ENCODE data around the gene DNM2.
A peak's percentile ranks its signal among the peaks of the same experiment; 100 is the strongest.

The DNM2 gene

DNA sequence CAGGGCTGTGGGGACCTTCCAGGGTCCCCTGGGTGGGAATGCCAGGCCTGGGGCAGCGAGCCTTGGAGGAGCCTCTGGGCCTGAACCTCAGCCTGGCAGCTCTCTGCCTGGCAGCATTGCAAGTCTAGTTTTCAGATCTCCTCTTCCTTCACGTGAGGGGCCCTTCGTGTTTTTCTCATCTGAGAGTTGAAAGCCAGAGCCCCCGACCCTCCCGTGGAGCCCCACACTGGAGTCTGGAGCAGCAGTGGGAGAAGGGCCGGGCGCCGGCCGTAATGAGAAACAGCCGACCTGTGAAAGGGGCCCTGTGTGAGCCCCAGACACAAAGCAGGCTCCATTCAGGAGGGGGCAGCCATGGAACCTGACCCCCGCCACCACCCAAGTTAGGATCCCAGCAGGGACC is 98.8 kb downstream of the DNM2 start:
- ChIA-PET POLR2A (no interaction called here), CTCF (no interaction called here)
- peaks cover 6 to 70% (median 31%) of the 10 kb centered on the region in 4 experiments for H3K36me3 ChIP-seq (ENCODE audit: control insufficient read depth in 4 of 4, insufficient read depth in 4 of 4, low read length in 3 of 4)
- WGBS (ENCODE audit: insufficient coverage) = 99% methylated on average over 11 of the region's 11 CpGs
- H3K9me3 ChIP-seq (ENCODE audit: control extremely low read depth in 1 of 5, control insufficient read depth in 4 of 5, insufficient read depth in 2 of 5, low read depth in 1 of 5, low read length in 4 of 5) = no peaks in the 10 kb centered on the region
- no peak overlapping the region for H3K27ac ChIP-seq (ENCODE audit: insufficient read depth in 1 of 2, low read depth in 1 of 2, low read length in 2 of 2, poor library complexity in 1 of 2, severe bottlenecking in 2 of 2)
- DNase-seq = no peak
- no peak overlapping the region for H3K4me3 ChIP-seq (ENCODE audit: control insufficient read depth in 1 of 7, extremely low read depth in 1 of 7, insufficient read depth in 4 of 7, low read depth in 2 of 7, low read length in 6 of 7)
- H3K27me3 ChIP-seq (replicated peaks in 2 of 5; ENCODE audit: control insufficient read depth in 4 of 5, insufficient read depth in 5 of 5, low read length in 4 of 5) = no peaks in the 10 kb centered on the region
- peaks cover 0 to 33% (median 26%) of the 10 kb centered on the region in 4 experiments for H3K4me1 ChIP-seq (ENCODE audit: control extremely low read depth in 1 of 4, control insufficient read depth in 4 of 4, insufficient read depth in 4 of 4, low read length in 3 of 4)

DNA sequence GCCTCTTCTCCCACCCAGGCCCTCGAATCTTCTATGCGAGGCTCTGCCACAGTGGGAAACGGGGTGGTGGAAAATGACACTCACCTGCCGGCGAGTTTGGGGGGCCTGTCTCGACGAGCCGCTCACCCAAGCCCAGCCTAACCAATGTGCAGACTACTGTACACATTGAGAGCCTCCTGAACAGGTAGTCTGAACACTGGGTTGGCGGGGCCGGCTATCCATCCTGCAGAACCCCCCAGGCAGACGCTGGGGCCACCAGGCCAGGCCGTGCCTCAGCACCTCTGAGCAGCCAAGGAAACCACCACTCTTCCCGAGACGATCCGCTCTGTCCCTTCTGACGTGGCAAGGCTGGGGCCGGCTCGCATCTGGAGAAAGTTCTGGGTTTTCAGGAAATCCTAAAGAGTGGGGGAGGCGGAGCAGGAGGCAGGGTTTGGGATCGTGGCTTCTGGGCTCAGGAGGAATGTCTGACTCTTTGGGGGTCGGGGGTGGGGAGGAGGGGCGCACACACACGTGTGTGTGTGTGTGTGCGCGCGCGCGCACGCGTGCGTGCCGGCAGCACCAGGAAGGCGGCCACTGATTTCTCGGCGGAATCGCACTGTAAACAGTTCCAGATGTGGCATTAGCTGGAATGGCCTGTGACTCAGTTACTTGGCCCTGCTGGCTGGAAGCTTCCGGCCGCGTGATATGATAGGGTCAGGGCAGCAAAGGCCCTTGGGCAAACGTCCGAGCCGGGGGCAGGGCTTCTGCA is 99.6 kb downstream of the DNM2 start:
- H3K4me3 ChIP-seq (ENCODE audit: control insufficient read depth in 1 of 7, extremely low read depth in 1 of 7, insufficient read depth in 4 of 7, low read depth in 2 of 7, low read length in 6 of 7) = no peak overlapping the region
- peaks cover 0 to 25% (median 19%) of the 10 kb centered on the region in 4 experiments for H3K4me1 ChIP-seq (ENCODE audit: control extremely low read depth in 1 of 4, control insufficient read depth in 4 of 4, insufficient read depth in 4 of 4, low read length in 3 of 4)
- ChIA-PET POLR2A (no interaction called here), CTCF (interaction anchor here (1.0 to 1.3 kb wide), 2 partner anchors 14 to 22 kb away, joined by 3 read pairs; no protein-coding TSS in a partner anchor)
- H3K27ac ChIP-seq (ENCODE audit: insufficient read depth in 1 of 2, low read depth in 1 of 2, low read length in 2 of 2, poor library complexity in 1 of 2, severe bottlenecking in 2 of 2) = no peak overlapping the region
- no peaks in the 10 kb centered on the region for H3K9me3 ChIP-seq (ENCODE audit: control extremely low read depth in 1 of 5, control insufficient read depth in 4 of 5, insufficient read depth in 2 of 5, low read depth in 1 of 5, low read length in 4 of 5)
- H3K27me3 ChIP-seq (replicated peaks in 2 of 5; ENCODE audit: control insufficient read depth in 4 of 5, insufficient read depth in 5 of 5, low read length in 4 of 5) = no peaks in the 10 kb centered on the region
- no peak for DNase-seq
- 93% methylated on average over 40 of the region's 42 CpGs for WGBS (ENCODE audit: insufficient coverage)
- peaks cover 6 to 66% (median 32%) of the 10 kb centered on the region in 4 experiments for H3K36me3 ChIP-seq (ENCODE audit: control insufficient read depth in 4 of 4, insufficient read depth in 4 of 4, low read length in 3 of 4)

DNA sequence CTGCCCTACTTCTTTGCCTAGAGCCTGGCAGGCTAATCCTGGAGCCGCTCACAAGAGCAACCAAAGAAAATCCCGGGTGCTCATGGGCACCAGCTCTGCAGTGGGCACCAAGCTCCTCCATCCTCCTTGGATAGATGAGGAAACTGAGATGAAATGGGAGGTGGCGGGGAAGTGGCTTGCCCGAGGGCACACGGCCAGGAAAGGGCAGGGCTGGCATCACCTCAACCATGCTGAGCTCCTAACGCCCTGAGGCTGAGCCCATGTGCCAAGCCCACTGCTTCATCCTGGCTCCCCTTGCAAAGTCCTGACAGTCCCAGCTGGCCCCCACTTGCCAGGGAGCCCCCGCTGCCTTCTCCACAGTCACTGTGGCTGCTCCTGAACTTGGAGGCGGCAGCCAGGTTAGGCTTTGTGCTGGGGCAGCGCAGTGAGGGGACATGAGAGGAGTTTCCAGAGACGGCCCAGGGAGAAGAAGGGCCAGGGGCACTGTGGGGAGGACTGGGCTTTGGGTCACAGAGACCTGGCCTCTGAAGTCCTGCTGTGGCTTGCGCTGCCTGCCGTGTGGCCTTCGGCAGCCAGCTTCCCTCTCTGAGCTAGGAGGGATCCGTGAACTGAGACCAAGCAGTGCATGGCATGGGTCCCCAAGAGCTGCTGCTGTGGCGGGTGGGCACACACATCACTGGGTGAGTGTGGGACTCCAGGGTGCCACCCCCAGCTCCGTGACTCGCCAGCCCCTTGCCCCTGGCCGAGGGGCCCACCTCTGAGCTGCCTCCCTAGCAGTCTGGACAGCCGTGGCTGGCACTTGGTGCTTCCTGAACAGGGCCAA is 100.6 kb downstream of the DNM2 start:
- no peak for DNase-seq
- ChIA-PET CTCF (interaction anchor here (1.0 to 1.3 kb wide), 2 partner anchors 13 to 23 kb away, joined by 3 read pairs; no protein-coding TSS in a partner anchor), POLR2A (no interaction called here)
- H3K27me3 ChIP-seq (replicated peaks in 2 of 5; ENCODE audit: control insufficient read depth in 4 of 5, insufficient read depth in 5 of 5, low read length in 4 of 5) = no peaks in the 10 kb centered on the region
- H3K36me3 ChIP-seq (ENCODE audit: control insufficient read depth in 4 of 4, insufficient read depth in 4 of 4, low read length in 3 of 4) = peaks cover 6 to 69% (median 34%) of the 10 kb centered on the region in 4 experiments
- no peak overlapping the region for H3K4me3 ChIP-seq (ENCODE audit: control insufficient read depth in 1 of 7, extremely low read depth in 1 of 7, insufficient read depth in 4 of 7, low read depth in 2 of 7, low read length in 6 of 7)
- no peaks in the 10 kb centered on the region for H3K9me3 ChIP-seq (ENCODE audit: control extremely low read depth in 1 of 5, control insufficient read depth in 4 of 5, insufficient read depth in 2 of 5, low read depth in 1 of 5, low read length in 4 of 5)
- peak overlapping the region in 1 of 2 experiments; percentile 40 for H3K27ac ChIP-seq (ENCODE audit: insufficient read depth in 1 of 2, low read depth in 1 of 2, low read length in 2 of 2, poor library complexity in 1 of 2, severe bottlenecking in 2 of 2)
- peaks cover 0 to 15% (median 9%) of the 10 kb centered on the region in 4 experiments for H3K4me1 ChIP-seq (ENCODE audit: control extremely low read depth in 1 of 4, control insufficient read depth in 4 of 4, insufficient read depth in 4 of 4, low read length in 3 of 4)
- 97% methylated on average over 16 of the region's 19 CpGs for WGBS (ENCODE audit: insufficient coverage)

DNA sequence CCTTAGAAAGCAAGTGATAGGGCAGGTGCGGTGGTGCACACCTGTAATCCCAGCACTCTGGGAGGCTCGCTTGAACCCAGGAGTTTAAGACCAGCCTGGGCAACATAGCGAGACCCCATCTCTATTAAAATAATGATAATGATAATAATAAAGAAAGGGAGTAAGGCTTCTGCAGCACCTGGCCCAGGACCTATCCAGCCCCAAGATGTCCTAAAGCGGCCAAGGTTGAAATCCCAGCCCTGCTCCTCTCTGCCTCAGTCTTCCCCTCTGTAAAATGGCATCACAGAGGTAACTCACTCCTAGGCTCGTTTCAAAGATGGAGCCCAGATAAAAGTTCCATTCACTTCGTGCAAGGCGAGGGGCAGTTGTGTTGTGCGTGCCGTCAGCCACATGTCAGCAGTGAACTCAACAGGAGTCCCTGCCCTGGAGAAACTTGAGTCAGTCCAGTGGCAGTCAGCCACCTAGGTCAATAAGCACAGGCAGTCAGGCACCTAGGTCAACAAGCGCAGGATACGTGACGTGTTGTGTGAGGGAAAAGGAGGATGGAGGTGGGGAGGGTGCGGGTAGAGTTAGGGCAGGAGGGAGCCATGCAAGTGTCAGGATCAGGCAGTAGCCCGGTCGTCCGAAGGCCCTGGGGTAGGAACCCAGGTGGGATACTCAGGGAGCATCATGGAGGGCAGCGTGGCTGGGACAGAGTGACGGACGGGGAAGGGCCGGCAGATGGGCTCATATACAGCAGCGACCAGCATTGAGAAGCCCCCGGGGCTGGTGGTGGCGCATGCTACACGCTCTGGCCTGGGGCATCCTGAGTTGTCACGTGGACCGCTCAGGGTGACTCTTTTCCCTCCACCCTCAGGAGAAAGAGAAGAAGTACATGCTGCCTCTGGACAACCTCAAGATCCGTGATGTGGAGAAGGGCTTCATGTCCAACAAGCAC is 101.5 kb downstream of the DNM2 start:
- Histone ChIP-seq H3K27me3 (replicated peaks in 2 of 5; ENCODE audit: control insufficient read depth in 4 of 5, insufficient read depth in 5 of 5, low read length in 4 of 5) (no peaks in the 10 kb centered on the region), H3K4me3 (ENCODE audit: control insufficient read depth in 1 of 7, extremely low read depth in 1 of 7, insufficient read depth in 4 of 7, low read depth in 2 of 7, low read length in 6 of 7) (no peak overlapping the region), H3K36me3 (ENCODE audit: control insufficient read depth in 4 of 4, insufficient read depth in 4 of 4, low read length in 3 of 4) (peaks cover 6 to 74% (median 39%) of the 10 kb centered on the region in 4 experiments), H3K9me3 (ENCODE audit: control extremely low read depth in 1 of 5, control insufficient read depth in 4 of 5, insufficient read depth in 2 of 5, low read depth in 1 of 5, low read length in 4 of 5) (no peaks in the 10 kb centered on the region), H3K27ac (ENCODE audit: insufficient read depth in 1 of 2, low read depth in 1 of 2, low read length in 2 of 2, poor library complexity in 1 of 2, severe bottlenecking in 2 of 2) (peak overlapping the region in 1 of 2 experiments; percentile 40), H3K4me1 (ENCODE audit: control extremely low read depth in 1 of 4, control insufficient read depth in 4 of 4, insufficient read depth in 4 of 4, low read length in 3 of 4) (peaks cover 0 to 10% (median 4%) of the 10 kb centered on the region in 4 experiments)
- CTCF ChIA-PET = interaction anchor here (1.3 kb wide), 1 partner anchor 12 kb away, joined by 3 read pairs; no protein-coding TSS in a partner anchor
- 97% methylated on average over 23 of the region's 27 CpGs for WGBS (ENCODE audit: insufficient coverage)
- DNase-seq = no peak
- POLR2A ChIA-PET = no interaction called here

DNA sequence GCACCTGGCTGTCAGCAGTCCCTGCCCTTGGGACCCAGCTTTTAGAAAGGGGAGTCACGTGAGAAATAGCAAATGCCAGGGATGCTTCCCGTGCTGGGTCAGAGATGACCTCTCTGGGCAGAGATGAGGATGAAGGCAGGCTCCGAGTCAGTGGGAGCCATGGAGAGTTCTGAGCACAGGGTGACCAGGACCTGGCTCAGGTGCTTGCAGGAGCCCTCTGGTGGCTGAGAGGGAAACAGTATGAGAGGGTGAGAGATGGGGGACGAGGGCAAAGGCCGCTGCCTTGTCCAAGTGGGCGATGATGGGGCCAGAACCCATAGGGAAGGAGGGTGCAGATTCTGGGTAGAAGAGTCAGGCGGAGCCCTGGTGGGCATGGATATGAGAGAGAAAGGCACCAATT is 102.3 kb downstream of the DNM2 start:
- Histone ChIP-seq H3K27ac (ENCODE audit: insufficient read depth in 1 of 2, low read depth in 1 of 2, low read length in 2 of 2, poor library complexity in 1 of 2, severe bottlenecking in 2 of 2) (no peak overlapping the region), H3K27me3 (replicated peaks in 2 of 5; ENCODE audit: control insufficient read depth in 4 of 5, insufficient read depth in 5 of 5, low read length in 4 of 5) (no peaks in the 10 kb centered on the region), H3K4me3 (ENCODE audit: control insufficient read depth in 1 of 7, extremely low read depth in 1 of 7, insufficient read depth in 4 of 7, low read depth in 2 of 7, low read length in 6 of 7) (no peak overlapping the region), H3K9me3 (ENCODE audit: control extremely low read depth in 1 of 5, control insufficient read depth in 4 of 5, insufficient read depth in 2 of 5, low read depth in 1 of 5, low read length in 4 of 5) (no peaks in the 10 kb centered on the region), H3K36me3 (ENCODE audit: control insufficient read depth in 4 of 4, insufficient read depth in 4 of 4, low read length in 3 of 4) (peaks cover 2 to 73% (median 41%) of the 10 kb centered on the region in 4 experiments), H3K4me1 (ENCODE audit: control extremely low read depth in 1 of 4, control insufficient read depth in 4 of 4, insufficient read depth in 4 of 4, low read length in 3 of 4) (peaks cover 0 to 10% (median 4%) of the 10 kb centered on the region in 4 experiments)
- WGBS (ENCODE audit: insufficient coverage) = 95% methylated on average over 7 of the region's 7 CpGs
- POLR2A ChIA-PET = interaction anchor here (1.7 kb wide), 1 partner anchor 10 kb away, joined by 5 read pairs; no protein-coding TSS in a partner anchor
- CTCF ChIA-PET = interaction anchor here (1.0 to 2.5 kb wide), 6 partner anchors 8 to 44 kb away, joined by 3 to 12 read pairs (median 4); no protein-coding TSS in a partner anchor
- no peak for DNase-seq

DNA sequence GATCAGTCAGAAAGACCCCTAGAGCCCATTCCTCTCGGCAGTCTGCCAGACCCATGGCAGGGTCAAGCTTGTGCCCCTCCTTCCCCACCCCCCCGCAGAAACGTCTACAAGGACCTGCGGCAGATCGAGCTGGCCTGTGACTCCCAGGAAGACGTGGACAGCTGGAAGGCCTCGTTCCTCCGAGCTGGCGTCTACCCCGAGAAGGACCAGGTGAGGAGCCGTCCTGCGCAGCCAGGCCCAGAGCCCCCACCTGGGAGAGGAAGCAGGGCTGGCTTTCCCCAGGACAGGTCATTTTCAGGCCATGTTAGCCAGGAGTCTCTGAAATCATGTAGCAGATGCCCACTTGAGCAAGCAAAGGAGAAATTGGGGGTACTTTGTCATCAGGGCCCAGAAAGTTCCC is 105.8 kb downstream of the DNM2 start:
- no peak for DNase-seq
- H3K4me3 ChIP-seq (ENCODE audit: control insufficient read depth in 1 of 7, extremely low read depth in 1 of 7, insufficient read depth in 4 of 7, low read depth in 2 of 7, low read length in 6 of 7) = no peak overlapping the region
- H3K27ac ChIP-seq (ENCODE audit: insufficient read depth in 1 of 2, low read depth in 1 of 2, low read length in 2 of 2, poor library complexity in 1 of 2, severe bottlenecking in 2 of 2) = no peak overlapping the region
- CTCF ChIA-PET = interaction anchor here (1.0 to 1.6 kb wide), 2 partner anchors 9 to 34 kb away, joined by 4 to 5 read pairs; no protein-coding TSS in a partner anchor
- H3K9me3 ChIP-seq (ENCODE audit: control extremely low read depth in 1 of 5, control insufficient read depth in 4 of 5, insufficient read depth in 2 of 5, low read depth in 1 of 5, low read length in 4 of 5) = no peaks in the 10 kb centered on the region
- POLR2A ChIA-PET = no interaction called here
- H3K4me1 ChIP-seq (ENCODE audit: control extremely low read depth in 1 of 4, control insufficient read depth in 4 of 4, insufficient read depth in 4 of 4, low read length in 3 of 4) = peaks cover 0 to 10% (median 4%) of the 10 kb centered on the region in 4 experiments
- 96% methylated on average over 12 of the region's 12 CpGs for WGBS (ENCODE audit: insufficient coverage)
- no peaks in the 10 kb centered on the region for H3K27me3 ChIP-seq (replicated peaks in 2 of 5; ENCODE audit: control insufficient read depth in 4 of 5, insufficient read depth in 5 of 5, low read length in 4 of 5)
- H3K36me3 ChIP-seq (ENCODE audit: control insufficient read depth in 4 of 4, insufficient read depth in 4 of 4, low read length in 3 of 4) = peaks cover 2 to 60% (median 43%) of the 10 kb centered on the region in 4 experiments
